ENCODE data around the gene SLC25A28. TPM values are rescaled to one million over a fixed set of nuclear protein-coding genes. Genes with fewer than 3 reads are reported as not detected.

The SLC25A28 gene
- total and polyA plus RNA-seq, 8 donors, result 18.8 to 128 (median 26.9) TPM

DNA sequence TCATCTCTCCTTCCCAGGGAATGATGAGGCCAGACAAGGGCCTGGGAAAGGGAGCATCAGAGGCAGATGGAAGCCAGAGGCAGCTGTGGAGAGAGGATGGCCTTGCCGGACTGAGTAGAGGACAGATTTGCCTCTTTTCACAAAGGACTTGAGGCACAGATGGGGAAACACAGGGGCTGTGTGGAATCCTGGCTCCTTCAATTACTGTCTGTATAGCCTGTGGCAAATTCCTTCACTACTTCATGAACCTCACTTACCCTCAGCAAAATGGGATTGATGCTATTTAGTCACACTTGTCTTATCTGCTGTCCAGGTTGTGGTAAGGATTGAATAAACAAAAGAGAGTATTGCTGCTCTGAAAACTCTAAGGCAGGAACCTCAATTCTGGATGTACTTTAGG is 40.3 kb downstream of the SLC25A28 start:
- FAIRE-seq (no peak), ATAC-seq (no peak), DNase-seq (no peak)
- TF ChIP-seq, protein P1, sequence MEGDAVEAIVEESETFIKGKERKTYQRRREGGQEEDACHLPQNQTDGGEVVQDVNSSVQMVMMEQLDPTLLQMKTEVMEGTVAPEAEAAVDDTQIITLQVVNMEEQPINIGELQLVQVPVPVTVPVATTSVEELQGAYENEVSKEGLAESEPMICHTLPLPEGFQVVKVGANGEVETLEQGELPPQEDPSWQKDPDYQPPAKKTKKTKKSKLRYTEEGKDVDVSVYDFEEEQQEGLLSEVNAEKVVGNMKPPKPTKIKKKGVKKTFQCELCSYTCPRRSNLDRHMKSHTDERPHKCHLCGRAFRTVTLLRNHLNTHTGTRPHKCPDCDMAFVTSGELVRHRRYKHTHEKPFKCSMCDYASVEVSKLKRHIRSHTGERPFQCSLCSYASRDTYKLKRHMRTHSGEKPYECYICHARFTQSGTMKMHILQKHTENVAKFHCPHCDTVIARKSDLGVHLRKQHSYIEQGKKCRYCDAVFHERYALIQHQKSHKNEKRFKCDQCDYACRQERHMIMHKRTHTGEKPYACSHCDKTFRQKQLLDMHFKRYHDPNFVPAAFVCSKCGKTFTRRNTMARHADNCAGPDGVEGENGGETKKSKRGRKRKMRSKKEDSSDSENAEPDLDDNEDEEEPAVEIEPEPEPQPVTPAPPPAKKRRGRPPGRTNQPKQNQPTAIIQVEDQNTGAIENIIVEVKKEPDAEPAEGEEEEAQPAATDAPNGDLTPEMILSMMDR (IDR thresholded peaks at IDR 0.05), result no peak
- H3K36me3 ChIP-seq, result no peaks in the 10 kb centered on the region
- H3K27me3 ChIP-seq, result no peaks in the 10 kb centered on the region
- intact Hi-C loops (cut with DNase I), result no loop called here
- no peak overlapping the region for H3K27ac ChIP-seq
- no peaks in the 10 kb centered on the region for H3K4me1 ChIP-seq
- WGBS, 2 donors, result 47 to 50% methylated on average over 1 of the region's 1 CpG
- no peak overlapping the region for H3K4me3 ChIP-seq
- H3K9me3 ChIP-seq, result no peaks in the 10 kb centered on the region

DNA sequence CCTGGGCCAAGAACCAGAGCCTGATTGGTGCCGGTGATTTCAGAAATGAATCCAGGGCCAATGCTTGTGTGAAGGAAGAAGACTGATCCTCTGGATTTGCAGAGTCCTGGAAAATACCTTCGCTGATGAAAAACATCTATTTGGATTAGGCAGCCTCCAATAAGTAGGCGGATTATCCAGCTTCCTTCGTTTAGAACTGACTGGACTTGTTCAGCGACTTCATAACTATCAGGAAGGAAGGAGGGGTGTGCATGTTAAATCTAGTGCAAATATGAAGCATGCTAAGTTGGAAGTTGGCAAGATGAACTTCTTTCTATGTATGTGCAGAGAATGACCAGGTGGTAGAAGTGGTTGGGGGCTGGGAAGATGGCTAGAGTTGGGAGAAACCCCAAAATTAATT is 46.4 kb downstream of the SLC25A28 start:
- H3K4me1 ChIP-seq, result no peaks in the 10 kb centered on the region
- TF ChIP-seq, protein P1 (IDR thresholded peaks at IDR 0.05), result no peak
- 42 to 43% methylated on average over 5 of the region's 5 CpGs for WGBS, 2 donors
- no peaks in the 10 kb centered on the region for H3K27me3 ChIP-seq
- no peaks in the 10 kb centered on the region for H3K9me3 ChIP-seq
- no peak overlapping the region for H3K27ac ChIP-seq
- no peak for DNase-seq
- no peak for FAIRE-seq
- H3K4me3 ChIP-seq, result no peak overlapping the region
- intact Hi-C loops (cut with DNase I), result no loop called here
- ATAC-seq, result no peak
- H3K36me3 ChIP-seq, result no peaks in the 10 kb centered on the region

DNA sequence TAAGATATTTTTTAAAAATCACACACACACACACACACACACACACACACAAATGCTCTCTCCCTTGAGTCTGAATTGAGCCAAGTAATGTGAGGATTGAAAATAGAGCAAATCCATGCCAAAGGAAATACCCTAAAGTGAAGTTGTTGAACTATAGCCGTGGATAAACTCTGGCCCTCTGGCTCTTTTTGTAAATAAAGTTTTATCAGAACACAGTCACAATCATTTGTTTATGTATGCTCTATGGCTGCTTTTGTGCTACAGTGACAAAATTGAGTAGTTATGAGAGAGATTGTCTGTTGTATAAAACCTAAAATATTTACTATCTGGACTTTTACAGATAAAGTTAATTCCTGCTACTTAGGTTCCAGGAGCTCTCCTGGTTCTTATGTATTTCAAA is 48.4 kb downstream of the SLC25A28 start:
- no peaks in the 10 kb centered on the region for H3K9me3 ChIP-seq
- intact Hi-C loops (cut with DNase I), result no loop called here
- FAIRE-seq (no peak), DNase-seq (no peak), ATAC-seq (no peak)
- no peaks in the 10 kb centered on the region for H3K27me3 ChIP-seq
- H3K36me3 ChIP-seq, result no peaks in the 10 kb centered on the region
- no peak overlapping the region for H3K4me3 ChIP-seq
- no peaks in the 10 kb centered on the region for H3K4me1 ChIP-seq
- H3K27ac ChIP-seq, result no peak overlapping the region
- TF ChIP-seq, protein P1 (IDR thresholded peaks at IDR 0.05), result no peak
- 62 to 80% methylated on average over 1 of the region's 1 CpG for WGBS, 2 donors

DNA sequence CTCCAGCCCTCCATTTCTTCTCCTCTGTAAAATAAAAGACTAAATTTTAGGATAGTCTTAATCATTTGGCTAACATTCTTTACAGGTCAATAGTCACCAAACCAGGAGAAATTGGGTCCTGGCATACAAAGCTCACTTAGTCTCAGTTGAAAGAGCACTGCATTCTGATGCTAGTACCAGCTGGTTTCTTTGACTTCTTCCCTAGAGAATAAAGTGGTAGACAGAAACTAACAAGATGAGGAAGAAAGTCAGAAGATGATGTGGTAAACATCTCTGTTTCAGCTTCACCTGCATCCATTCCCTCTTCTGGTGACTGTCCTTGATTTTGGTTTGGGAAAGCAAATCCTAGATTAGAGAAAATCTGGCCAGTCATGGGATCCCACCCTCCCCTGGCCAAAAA is 50.3 kb downstream of the SLC25A28 start:
- Histone ChIP-seq H3K36me3 (no peaks in the 10 kb centered on the region), H3K27ac (no peak overlapping the region), H3K4me3 (no peak overlapping the region), H3K4me1 (no peaks in the 10 kb centered on the region), H3K9me3 (no peaks in the 10 kb centered on the region), H3K27me3 (peaks cover 0 to 3% (median 0%) of the 10 kb centered on the region in 4 donors)
- TF ChIP-seq, protein P1 (IDR thresholded peaks at IDR 0.05), result no peak
- no peak for ATAC-seq
- no peak for DNase-seq
- intact Hi-C loops (cut with DNase I), result no loop called here
- no peak for FAIRE-seq

DNA sequence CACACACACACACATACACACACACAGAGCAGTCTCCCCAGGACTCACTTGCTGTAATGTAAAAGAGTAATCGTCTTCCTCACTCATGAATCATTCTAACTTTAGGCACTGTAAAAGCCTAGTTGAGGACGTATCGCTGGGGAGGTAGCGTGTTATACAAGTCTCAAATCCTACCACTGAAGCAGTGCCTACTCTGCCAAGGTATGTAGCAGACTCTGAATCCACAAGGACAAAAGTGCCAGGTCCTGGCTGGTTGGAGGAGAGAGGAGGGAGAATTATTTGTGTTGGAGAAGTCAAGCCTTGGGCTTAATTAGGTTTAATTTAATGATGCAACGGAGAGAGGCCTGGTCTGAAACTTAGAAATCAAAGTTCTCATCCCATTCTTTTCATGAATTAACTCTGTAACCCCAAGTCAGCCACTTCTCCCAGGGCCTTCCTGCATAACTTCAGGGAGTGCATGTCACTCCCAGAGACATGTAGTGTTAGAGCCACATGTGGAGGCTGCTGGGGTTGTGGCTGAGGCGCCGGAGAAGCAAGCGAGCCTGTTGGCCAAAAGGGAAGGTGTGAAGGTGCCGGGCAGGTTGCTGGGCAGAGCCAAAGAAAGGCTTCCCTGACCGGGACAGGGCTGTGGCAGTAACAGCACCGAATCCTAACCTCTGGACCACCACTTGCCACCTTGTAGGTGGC is 50.8 kb downstream of the SLC25A28 start:
- intact Hi-C loops (cut with DNase I), result no loop called here
- no peaks in the 10 kb centered on the region for H3K4me1 ChIP-seq
- no peak overlapping the region for H3K27ac ChIP-seq
- no peaks in the 10 kb centered on the region for H3K9me3 ChIP-seq
- H3K27me3 ChIP-seq, result peaks cover 0 to 3% (median 0%) of the 10 kb centered on the region in 4 donors
- DNase-seq, result no peak
- WGBS, 2 donors, result 64 to 65% methylated on average over 11 of the region's 11 CpGs
- no peaks in the 10 kb centered on the region for H3K36me3 ChIP-seq
- FAIRE-seq, result no peak
- TF ChIP-seq, protein P1 (IDR thresholded peaks at IDR 0.05), result no peak
- no peak overlapping the region for H3K4me3 ChIP-seq
- ATAC-seq, result no peak

All from pancreas (tissue), 10 donors.